ENCODE data around the gene GPC6.

- TF ChIP-seq MAX (IDR thresholded peaks at IDR 0.05), result no peak
- TF ChIP-seq CTCF (IDR thresholded peaks at IDR 0.05 in 2 of 3, conservative IDR thresholded peaks at IDR 0.05 in 1 of 3; ENCODE audit: borderline replicate concordance in 1 of 3, insufficient read depth in 1 of 3, low read depth in 2 of 3, low read length in 2 of 3), result no peak
- TF ChIP-seq SP1 (IDR thresholded peaks at IDR 0.05; ENCODE audit: low read depth), result no peak
- TF ChIP-seq POLR2A (IDR thresholded peaks at IDR 0.05; ENCODE audit: borderline replicate concordance, extremely low read depth, insufficient read depth, insufficient read length), result no peak
- TF ChIP-seq EZH2phosphoT487 (IDR thresholded peaks at IDR 0.05; ENCODE audit: borderline replicate concordance), result no peak
Measured at GRCh38 chr13:94056362-94056990, 829.9 kb downstream of the GPC6 start.
